HG02763 (cell line): ENCODE data around the gene OPRD1.
A peak's percentile ranks its signal among the peaks of the same experiment; 100 is the strongest.

Experiments
- ATAC-seq: cut with Tn5 transposase; IDR thresholded peaks from one replicate; pipeline ENCODE4 v1.9.1; 2021; ENCODE audit warnings: mild to moderate bottlenecking, moderate library complexity; ENCODE audit not compliant: unreplicated experiment

OPRD1 gene

DNA sequence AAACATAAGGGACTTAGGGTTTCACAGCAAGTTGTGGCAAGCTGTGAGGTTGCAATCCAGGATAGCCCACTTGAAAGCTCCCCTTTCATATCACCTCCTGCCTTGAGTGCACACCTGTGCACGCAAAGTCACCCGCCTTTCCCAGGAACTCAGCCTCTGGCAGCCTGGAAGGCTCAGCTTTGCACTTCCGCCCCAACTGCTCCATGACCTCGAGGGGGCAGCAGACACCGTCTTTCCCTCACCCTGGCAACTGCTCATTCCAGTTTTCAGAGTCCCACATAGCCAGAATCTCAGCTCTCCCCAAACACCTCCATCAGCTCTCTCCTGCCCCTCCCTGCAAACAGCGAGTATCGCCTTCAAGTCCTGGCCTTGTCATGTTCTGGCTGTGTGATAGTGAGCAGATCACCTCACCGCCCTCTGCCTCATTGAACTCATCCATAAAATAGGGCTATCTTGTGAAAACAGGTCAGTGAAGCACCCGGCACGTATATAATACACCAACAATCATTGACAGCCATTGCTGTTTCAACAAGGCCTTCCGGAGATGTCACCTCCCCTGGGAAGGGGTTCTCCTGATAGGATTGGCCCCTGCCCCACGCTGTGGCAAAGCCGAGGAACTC is 70.1 kb downstream of the OPRD1 start:
- no peak for ATAC-seq

DNA sequence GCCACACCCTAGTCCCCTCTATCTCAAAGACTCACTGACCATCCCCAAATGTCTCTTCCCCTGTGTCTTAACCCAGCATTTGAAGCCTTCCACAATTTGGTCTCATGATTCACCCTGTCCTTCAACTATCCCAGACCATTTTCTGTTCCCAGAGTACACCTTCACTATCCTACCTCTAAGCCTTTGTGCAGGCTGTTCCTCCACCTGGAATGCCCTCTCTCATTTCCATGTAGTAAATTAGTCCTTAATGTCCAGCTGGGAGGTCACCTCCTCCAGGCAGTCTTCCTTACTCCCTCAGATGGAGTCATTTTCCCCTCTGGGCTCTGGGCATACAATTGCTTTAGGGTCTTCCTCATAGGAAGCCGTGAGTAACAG is 71.3 kb downstream of the OPRD1 start:
- ATAC-seq = no peak

DNA sequence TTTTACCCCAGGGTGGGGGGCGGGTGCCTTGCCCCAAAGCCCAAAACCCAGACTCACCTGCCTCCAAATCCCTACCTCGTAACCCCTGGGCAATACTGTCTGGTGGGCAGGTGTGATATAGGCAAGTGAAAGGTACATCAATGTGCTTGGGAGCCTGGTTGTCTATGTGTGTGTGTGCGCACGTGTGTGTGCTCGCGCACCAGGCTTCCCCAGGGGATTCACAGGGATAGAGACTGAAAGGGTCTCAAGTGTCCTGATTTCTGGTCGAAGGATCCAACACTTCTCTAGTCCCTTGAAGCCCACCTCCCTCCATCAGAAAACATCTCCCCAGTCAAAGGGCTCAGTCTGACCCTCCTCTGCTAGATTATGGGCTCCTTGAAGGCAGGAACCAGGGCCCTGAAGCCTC is 73.5 kb downstream of the OPRD1 start:
- no peak for ATAC-seq

DNA sequence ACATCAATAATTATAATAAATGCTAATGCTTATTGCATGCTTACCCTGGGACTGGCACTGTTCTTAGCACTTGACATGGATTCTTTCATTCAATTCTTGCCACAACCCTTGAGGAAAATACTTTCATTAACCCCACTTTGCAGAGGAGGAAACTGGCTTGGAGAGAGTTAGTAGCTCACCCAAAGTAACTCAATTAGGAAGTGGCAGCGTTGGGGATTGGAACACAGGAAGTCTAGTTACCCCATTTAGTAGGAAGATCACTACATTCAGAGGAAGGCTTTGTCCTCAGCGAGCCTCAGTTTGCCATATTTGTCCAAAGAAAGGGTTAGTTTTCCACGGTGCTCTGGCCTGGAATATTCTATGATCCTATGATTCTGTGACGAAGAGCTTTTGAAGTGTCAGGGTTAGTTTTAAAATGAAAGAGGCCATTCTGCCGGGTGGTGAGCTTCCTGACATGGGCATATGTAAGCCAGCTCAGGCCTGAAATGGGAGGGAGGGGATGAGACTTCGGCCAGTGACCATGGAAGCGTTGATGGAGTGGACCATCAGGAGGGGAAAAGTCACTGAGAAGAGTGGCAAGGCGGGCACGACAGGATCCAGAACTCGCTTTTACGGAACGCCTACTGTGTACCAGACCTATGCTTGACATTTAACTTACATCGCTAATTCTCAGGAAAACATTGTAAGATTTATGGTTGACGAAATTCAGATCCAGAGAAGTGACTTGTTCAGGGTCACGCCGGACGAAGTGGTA is 74.2 kb downstream of the OPRD1 start:
- no peak for ATAC-seq

- peak; percentile 55 for ATAC-seq
Observed at GRCh38 chr1:28886731-28887418, 74.9 kb downstream of the OPRD1 start.

- ATAC-seq = no peak
Observed at GRCh38 chr1:28887419-28887834, 75.5 kb downstream of the OPRD1 start.

DNA sequence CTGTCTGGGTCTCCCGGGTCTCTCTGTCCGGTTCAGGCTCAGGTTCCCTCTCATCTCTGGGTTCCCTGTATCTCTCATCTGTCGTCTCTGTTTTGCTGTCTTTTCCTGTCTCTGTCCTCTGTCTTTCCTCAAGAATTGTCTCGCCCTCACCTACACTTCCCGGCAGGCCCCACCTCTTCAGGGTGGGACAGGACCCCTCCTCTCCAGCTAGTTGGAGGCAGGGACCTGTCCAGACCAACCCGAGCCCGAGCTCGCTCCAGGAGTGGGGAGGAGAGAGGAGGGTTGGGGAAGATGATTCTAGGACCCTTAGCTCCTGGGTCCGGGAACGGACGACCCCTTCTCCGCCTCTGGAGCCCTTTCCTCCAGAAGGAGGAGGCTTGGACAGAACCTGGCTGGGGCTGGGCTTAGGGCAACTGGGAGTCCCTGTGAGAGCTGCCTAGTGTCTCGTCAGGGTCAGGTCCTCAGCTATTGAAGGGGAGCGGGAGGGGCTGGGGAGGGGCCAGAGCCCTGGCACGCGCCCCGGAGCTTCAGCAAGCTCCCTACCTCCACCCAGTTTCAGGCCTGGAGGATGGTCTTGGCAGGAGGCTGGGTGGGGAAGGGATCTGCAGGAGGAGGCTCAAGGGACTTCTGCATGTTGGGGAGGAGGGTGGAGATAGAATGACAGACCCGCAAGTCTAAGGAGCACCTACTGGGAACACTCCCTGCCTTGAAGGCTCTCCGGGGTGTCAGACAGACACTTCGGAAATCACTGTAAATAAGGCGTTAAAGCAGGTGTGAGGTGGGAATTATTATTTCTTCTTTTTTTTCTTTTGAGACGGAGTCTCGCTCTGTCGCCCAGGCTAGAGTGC is 76.1 kb downstream of the OPRD1 start:
- ATAC-seq = no peak

- no peak for ATAC-seq
Observed at GRCh38 chr1:28888915-28889314, 76.9 kb downstream of the OPRD1 start.

GRCh38 chr1:28889357-28889756 is 77.4 kb downstream of the OPRD1 start:
- no peak for ATAC-seq

- ATAC-seq = no peak
Observed at GRCh38 chr1:28890435-28890834, 78.5 kb downstream of the OPRD1 start.

- ATAC-seq = no peak
Observed at GRCh38 chr1:28890836-28891235, 78.9 kb downstream of the OPRD1 start.

DNA sequence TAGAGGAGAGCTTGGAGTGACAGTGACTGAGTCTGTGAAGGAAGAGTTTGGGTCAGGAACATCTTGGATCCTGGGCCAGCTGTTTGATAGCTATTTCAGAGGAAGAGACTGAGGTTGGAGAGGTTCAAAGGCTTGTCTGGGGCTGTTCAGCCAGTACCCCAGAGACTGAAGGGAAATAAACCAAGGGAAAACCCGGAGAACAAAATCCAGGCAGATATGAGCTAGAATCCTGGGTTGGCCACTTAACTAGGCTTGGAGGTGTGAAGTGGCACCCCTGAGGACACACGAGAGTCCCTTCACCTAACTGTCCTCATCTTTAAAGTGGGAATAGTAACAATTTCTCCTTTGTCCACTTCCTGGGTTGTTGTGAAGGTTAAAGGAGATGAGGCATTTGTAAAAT is 79.3 kb downstream of the OPRD1 start:
- no peak for ATAC-seq

- ATAC-seq = no peak
Observed at GRCh38 chr1:28893403-28894102, 81.6 kb downstream of the OPRD1 start.

GRCh38 chr1:28894785-28895184 is 82.8 kb downstream of the OPRD1 start:
- no peak for ATAC-seq

DNA sequence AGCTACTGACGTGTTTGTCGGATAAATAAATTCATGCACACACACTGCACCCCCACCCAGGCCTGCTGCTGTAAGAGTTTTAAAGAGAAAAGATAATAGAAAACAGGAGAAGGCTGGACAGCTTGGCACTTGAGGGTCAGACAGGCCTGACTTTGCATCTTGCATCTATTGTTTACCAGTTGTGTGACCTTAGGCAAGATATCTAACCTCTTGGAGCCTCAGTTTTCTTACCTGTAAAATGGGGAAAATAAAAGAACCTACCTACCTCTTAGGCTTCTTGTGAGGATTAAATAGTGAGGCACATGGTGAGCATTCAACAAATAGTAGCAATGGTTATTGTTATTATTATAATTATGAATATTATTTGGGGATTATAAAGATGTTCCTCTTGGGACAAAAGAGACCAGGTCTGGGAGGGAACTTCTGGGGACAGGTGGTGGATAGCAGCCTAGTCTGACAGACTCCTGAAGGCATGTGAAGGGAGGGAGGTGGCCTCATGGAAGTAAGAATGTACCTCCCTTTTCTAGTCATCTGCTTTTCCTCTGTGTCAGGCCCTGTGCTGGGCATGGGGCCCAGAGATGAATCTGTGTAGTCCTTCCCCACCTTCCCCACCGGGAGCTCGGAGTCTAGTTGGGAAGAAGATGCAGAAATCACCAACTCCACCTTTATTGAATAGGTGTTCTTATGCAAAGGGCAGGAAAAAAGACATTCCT is 84.1 kb downstream of the OPRD1 start:
- no peak for ATAC-seq

- ATAC-seq = no peak
Observed at GRCh38 chr1:28896609-28896986, 84.6 kb downstream of the OPRD1 start.

DNA sequence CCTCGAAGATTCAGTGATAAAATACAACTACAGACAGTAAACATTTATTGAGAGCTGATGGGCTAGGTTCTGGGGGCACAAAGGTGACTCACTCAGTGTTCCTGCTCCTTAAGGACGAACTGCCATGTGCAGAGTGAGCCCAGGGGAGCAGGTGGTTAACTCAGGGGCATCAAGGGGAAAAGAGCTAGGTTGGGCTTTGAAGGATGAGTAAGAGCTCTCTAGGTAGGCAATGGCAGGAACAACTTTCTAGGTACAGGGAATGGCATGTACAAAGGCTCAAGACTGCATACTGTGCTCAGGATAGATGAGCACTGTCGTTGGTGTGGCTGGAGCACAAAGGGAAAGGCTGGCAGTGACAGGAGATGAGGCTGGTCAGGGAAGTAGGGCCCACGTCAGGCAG is 85.8 kb downstream of the OPRD1 start:
- ATAC-seq = no peak

GRCh38 chr1:28898405-28898881 is 86.5 kb downstream of the OPRD1 start:
- ATAC-seq = no peak

GRCh38 chr1:28899267-28899666 is 87.3 kb downstream of the OPRD1 start:
- ATAC-seq = no peak

- ATAC-seq = no peak
Observed at GRCh38 chr1:28900562-28900961, 88.6 kb downstream of the OPRD1 start.
